Gastrocnemius medialis (tissue), 4 donors: ENCODE results near the gene H2AZ2. TPM values are rescaled to one million over a fixed set of nuclear protein-coding genes. Genes with fewer than 3 reads are reported as not detected.
"Not testable (repeated sequence)": the region's sequence is repeated elsewhere in the genome, so short reads cannot be mapped to it uniquely, and the experiment has no call there.

Source experiments
- ATAC-seq, 2 donors: fragments of 150-250 bp; one replicate each; pipeline ENCODE4 v1.9.1; 2016
- DNase-seq, 2 donors: peaks; one replicate each; pipeline ENCODE4 v3.0.0-alpha.2; 2019
- H3K27ac ChIP-seq, 4 donors: fragments of 200-600 bp; sonication (generic); 1 replicate in 1 of 4; 2 replicates in 3 of 4; pipeline ENCODE4 v1.5.1; 2016 to 2018; ENCODE audit warnings: mild to moderate bottlenecking in 2 of 4, moderate library complexity in 1 of 4
- H3K27me3 ChIP-seq, 3 donors: fragments of 200-600 bp; sonication (generic) in 2 of 3; 1 replicate in 1 of 3; 2 replicates in 2 of 3; pipeline versions ENCODE4 v1.5.1 to v1.6.0; 2016 to 2019; ENCODE audit warnings: mild to moderate bottlenecking in 1 of 3, moderate library complexity in 1 of 3
- H3K36me3 ChIP-seq, 2 donors: fragments of 200-600 bp; sonication (generic) in 1 of 2; one replicate each; pipeline ENCODE4 v1.5.1; 2017 to 2018
- H3K4me1 ChIP-seq, 2 donors: fragments of 200-600 bp; sonication (generic) in 1 of 2; one replicate each; pipeline ENCODE4 v1.5.1; 2016 to 2017; ENCODE audit warnings: mild to moderate bottlenecking in 2 of 2
- H3K4me3 ChIP-seq, 4 donors: fragments of 200-600 bp; sonication (generic) in 3 of 4; 1 replicate in 1 of 4; 2 replicates in 3 of 4; pipeline ENCODE4 v1.5.1; 2016 to 2019; ENCODE audit warnings: mild to moderate bottlenecking in 2 of 4
- H3K9me3 ChIP-seq, 3 donors: fragments of 200-600 bp; sonication (generic) in 2 of 3; 1 replicate in 1 of 3; 2 replicates in 2 of 3; pipeline ENCODE4 v1.5.1; 2016 to 2019
- CTCF ChIP-seq, 5 experiments: fragments of 450-650 bp in 3 of 5; fragments of 200-600 bp in 2 of 5; sonication (generic) in 2 of 5; IDR thresholded peaks in 4 of 5; conservative IDR thresholded peaks in 1 of 5; 1 replicate in 4 of 5; 2 replicates in 1 of 5; pipeline ENCODE4 v1.5.1; 2016 to 2019; ENCODE audit warnings: antibody characterized with exemption in 5 of 5, mild to moderate bottlenecking in 3 of 5, moderate library complexity in 3 of 5
- POLR2A ChIP-seq, 2 donors: fragments of 450-650 bp; IDR thresholded peaks; one replicate each; pipeline ENCODE4 v1.6.1; 2017; ENCODE audit warnings: antibody characterized with exemption in 2 of 2, mild to moderate bottlenecking in 2 of 2, moderate library complexity in 2 of 2
- in situ Hi-C, 4 donors: fragments of 200-750 bp; cut with MboI; loops; one replicate each; pipeline versions ENCODE4 v1.15.0 to v1.8.0; 2017; ENCODE audit warnings: low sequenced_read_pairs in 4 of 4
- intact Hi-C: fragments of 100-400 bp; cut with DNase I; formaldehyde crosslinking; loops from one replicate; pipeline ENCODE4 v1.15.1; 2023; ENCODE audit warnings: low total_unique reads
- total RNA-seq, 4 donors: library from RNA; depleted of rRNA; stranded (reverse); fragments of >200 nt; gene quantifications; one replicate each; pipeline versions ENCODE4 v1.1.0 to v1.2.3, GENCODE V29; 2016

The H2AZ2 gene
- total RNA-seq, 4 donors from 2014 or later, result 83.0 to 147 (median 132) TPM

- no peak for TF ChIP-seq CTCF (IDR thresholded peaks at IDR 0.05 in 4 of 5, conservative IDR thresholded peaks at IDR 0.05 in 1 of 5)
- TF ChIP-seq POLR2A (IDR thresholded peaks at IDR 0.05), result no peak
- Histone ChIP-seq H3K27me3 (no peaks in the 10 kb centered on the region), H3K36me3 (no peaks in the 10 kb centered on the region), H3K9me3 (no peaks in the 10 kb centered on the region), H3K4me1 (no peaks in the 10 kb centered on the region), H3K4me3 (no peak overlapping the region), H3K27ac (no peak overlapping the region)
- in situ Hi-C loops (no loop called here), intact Hi-C loops (no loop called here)
- no peak for ATAC-seq
- no peak for DNase-seq
Observed at GRCh38 chr7:44787041-44787440, 60.8 kb downstream of the H2AZ2 start.

- ATAC-seq, intact Hi-C loops, H3K27ac ChIP-seq, H3K27me3 ChIP-seq, H3K9me3 ChIP-seq, DNase-seq, in situ Hi-C loops, H3K36me3 ChIP-seq, H3K4me3 ChIP-seq, H3K4me1 ChIP-seq: not testable (repeated sequence)
Observed at GRCh38 chr7:44785218-44785617, 62.7 kb downstream of the H2AZ2 start.

- Histone ChIP-seq H3K27me3 (no peaks in the 10 kb centered on the region), H3K9me3 (no peaks in the 10 kb centered on the region), H3K4me3 (no peak overlapping the region), H3K27ac (no peak overlapping the region), H3K4me1 (no peaks in the 10 kb centered on the region), H3K36me3 (no peaks in the 10 kb centered on the region)
- ATAC-seq, result no peak
- in situ Hi-C loops (no loop called here), intact Hi-C loops (no loop called here)
- no peak for TF ChIP-seq CTCF (IDR thresholded peaks at IDR 0.05 in 4 of 5, conservative IDR thresholded peaks at IDR 0.05 in 1 of 5)
- no peak for TF ChIP-seq POLR2A (IDR thresholded peaks at IDR 0.05)
- DNase-seq, result no peak
Observed at GRCh38 chr7:44784364-44784763, 63.5 kb downstream of the H2AZ2 start.

- Histone ChIP-seq H3K4me1 (no peaks in the 10 kb centered on the region), H3K9me3 (no peaks in the 10 kb centered on the region), H3K36me3 (no peaks in the 10 kb centered on the region), H3K27ac (no peak overlapping the region), H3K27me3 (no peaks in the 10 kb centered on the region), H3K4me3 (no peak overlapping the region)
- in situ Hi-C loops, result no loop called here
- DNase-seq (no peak), ATAC-seq (no peak)
- intact Hi-C loops, result no loop called here
- TF ChIP-seq CTCF (IDR thresholded peaks at IDR 0.05 in 4 of 5, conservative IDR thresholded peaks at IDR 0.05 in 1 of 5) (no peak), POLR2A (IDR thresholded peaks at IDR 0.05) (no peak)
Observed at GRCh38 chr7:44783407-44783806, 64.5 kb downstream of the H2AZ2 start.

- ATAC-seq, result no peak
- TF ChIP-seq POLR2A (IDR thresholded peaks at IDR 0.05), result no peak
- TF ChIP-seq CTCF (IDR thresholded peaks at IDR 0.05 in 4 of 5, conservative IDR thresholded peaks at IDR 0.05 in 1 of 5), result no peak
- Histone ChIP-seq H3K27ac (no peak overlapping the region), H3K4me1 (no peaks in the 10 kb centered on the region), H3K36me3 (no peaks in the 10 kb centered on the region), H3K9me3 (no peaks in the 10 kb centered on the region), H3K27me3 (no peaks in the 10 kb centered on the region), H3K4me3 (no peak overlapping the region)
- in situ Hi-C loops (no loop called here), intact Hi-C loops (no loop called here)
- no peak for DNase-seq
Observed at GRCh38 chr7:44782460-44782859, 65.4 kb downstream of the H2AZ2 start.

Other genes starting within 250 kb of the H2AZ2 start
- gene OGDH, start 241.5 kb downstream of the H2AZ2 start, total RNA-seq, result 100 to 1,000 TPM; 224 to 462 (median 396) TPM
- 10 to 100 TPM; 10.7 to 19.8 (median 14.0) TPM for gene ZMIZ2, start 99.2 kb downstream of the H2AZ2 start, total RNA-seq
- gene PPIA, start 51.4 kb downstream of the H2AZ2 start, total RNA-seq, result 1,000 to 10,000 TPM in 1 of 4 donors, 100 to 1,000 TPM in 3; 487 to 1,236 (median 715) TPM
- 10 to 100 TPM; 13.0 to 18.7 (median 15.9) TPM for gene PURB, start 37.4 kb upstream of the H2AZ2 start, total RNA-seq
- gene MYO1G, start 130.9 kb upstream of the H2AZ2 start, total RNA-seq, result 1 to 10 TPM in 2 of 4 donors, under 1 TPM in 1, not detected in 1; 0.61 to 1.4 (median 1.3) TPM
- 10 to 100 TPM; 37.7 to 61.8 (median 47.4) TPM for gene CCM2, start 152.1 kb upstream of the H2AZ2 start, total RNA-seq
- 1 to 10 TPM in 2 of 4 donors, under 1 TPM in 2; 0.46 to 1.5 (median 1.1) TPM for gene NACAD, start 240.9 kb upstream of the H2AZ2 start, total RNA-seq